NCI-H2196 (cell line): ENCODE measurements around the gene SULT4A1.

ENCODE experiments used
- DNase-seq: peaks from one replicate; lab custom pipeline; 2025; ENCODE audit not compliant: unreplicated experiment; lab: John Stamatoyannopoulos, UW

The SULT4A1 gene

DNA sequence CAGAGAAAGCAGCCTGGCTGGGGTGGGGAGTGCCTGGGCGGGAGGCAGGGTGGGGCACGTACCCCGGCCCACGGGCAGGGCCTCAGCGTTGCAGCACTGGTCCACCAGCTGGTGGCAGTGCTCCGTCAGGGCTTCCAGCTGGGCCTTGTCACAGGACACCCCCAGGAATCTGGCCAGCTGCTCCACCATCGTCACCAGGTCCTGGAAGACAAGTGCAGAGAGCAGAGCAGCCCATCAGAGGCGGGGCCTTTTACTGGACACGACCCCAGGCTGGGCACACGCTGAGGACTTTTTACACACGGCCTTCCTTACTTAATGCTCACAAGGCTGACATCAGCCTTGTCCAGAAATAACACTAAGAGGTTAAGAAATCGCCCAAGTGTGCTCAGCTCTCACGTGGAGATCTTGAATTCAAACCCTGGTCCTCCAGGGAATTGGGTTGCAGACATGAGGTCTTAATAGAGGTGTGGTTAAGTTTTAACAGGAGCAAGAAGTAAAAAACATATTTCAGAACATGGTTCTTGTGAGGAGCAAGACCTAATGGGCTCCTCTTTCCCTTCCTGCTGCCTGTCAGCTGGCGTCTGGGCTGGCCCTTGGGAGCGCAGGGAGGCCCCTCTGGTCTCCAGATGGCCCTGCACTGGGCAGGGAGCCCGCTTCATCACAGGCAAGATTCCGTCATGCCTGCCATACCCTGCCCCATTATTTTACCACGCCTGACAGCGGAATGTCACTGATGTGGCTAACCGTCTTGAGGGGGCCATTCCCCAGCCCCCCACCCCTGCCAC, 33.1 kb downstream of the SULT4A1 start:
- no peak for DNase-seq

DNA sequence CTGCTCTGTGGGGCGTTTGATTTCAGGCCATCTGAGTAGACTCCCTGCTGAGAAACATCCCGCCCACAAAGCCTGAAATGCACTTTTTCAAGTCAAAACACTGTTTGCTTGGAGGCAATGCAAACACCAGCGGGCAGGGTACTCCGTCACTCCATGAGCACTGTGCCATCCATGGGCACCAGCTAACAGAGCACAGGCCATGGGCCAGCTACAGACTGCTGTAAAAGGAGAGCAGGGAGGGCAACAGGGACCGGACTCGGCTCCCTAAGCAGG, 33.7 kb downstream of the SULT4A1 start:
- DNase-seq: no peak

DNA sequence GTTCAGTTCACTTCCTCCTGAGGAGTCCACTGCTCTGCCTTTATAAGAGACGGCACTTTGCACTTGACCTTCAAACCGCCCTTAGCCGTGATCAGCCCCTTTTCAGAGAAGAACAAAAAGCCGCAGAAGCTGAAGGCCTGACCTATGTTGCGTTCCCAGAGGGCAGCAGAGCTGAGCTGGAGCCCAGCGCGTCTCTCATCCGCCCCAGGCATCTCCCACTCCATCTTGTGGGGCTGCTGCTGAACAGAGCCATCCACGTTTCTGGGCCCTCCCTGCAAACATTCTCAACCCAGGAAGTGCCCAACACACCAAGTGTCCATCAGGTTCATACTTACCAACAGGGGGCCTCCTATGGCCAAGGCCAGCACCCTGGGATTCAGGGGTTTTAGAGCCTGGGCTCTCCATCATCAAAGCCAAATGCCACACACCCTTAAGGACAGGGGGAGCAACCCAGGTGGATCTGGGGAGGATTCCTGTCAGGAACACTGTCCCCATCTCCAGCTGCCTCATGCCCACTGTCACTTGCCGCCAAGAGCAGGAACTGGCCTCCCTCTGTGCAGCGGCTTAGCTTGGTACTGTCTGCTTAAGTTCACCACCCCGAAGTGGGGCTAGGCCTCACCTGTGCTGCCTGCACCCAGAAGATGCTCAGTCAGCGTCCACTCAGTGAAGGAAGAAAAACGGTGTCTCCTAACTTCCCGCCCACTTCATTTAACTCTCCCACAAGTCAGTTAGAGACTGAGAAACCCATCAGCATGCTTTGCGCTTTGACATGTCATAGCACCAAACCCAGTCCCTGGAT, 34.2 kb downstream of the SULT4A1 start:
- DNase-seq: no peak

DNA sequence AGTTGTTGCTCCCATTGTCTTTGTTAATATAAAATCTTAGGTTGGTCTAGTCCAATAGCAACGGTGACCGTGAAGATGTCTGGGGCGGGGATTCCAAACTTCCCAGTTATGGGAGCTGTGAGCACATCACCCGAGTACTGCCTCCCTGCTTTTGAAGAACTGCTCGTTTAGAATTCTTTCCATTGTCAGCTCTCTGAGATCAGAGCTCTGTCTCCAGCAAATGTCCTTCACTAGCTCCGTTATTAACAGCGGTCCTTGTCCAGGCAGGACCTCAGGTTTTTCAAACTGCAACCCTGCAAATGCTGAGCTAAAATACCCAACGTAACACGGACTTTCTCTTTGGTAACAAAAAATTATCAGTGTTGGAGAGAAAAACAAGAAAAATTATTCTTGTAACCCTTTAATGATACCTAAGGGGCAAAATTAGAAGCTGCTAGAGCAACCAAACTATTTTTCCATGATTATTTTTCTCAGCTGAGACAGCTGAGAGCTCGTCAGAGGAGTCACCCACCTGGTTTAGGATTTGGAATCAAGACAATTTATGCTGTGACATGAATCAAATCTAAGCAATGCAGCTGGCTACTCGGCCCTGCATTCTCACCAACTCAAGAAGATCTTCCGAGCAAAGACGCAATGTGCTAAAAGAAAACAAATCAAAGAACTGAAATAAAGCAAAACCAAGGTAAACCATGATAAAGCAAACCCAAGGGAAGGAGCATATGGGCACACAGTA, 35.1 kb downstream of the SULT4A1 start:
- DNase-seq: no peak

DNA sequence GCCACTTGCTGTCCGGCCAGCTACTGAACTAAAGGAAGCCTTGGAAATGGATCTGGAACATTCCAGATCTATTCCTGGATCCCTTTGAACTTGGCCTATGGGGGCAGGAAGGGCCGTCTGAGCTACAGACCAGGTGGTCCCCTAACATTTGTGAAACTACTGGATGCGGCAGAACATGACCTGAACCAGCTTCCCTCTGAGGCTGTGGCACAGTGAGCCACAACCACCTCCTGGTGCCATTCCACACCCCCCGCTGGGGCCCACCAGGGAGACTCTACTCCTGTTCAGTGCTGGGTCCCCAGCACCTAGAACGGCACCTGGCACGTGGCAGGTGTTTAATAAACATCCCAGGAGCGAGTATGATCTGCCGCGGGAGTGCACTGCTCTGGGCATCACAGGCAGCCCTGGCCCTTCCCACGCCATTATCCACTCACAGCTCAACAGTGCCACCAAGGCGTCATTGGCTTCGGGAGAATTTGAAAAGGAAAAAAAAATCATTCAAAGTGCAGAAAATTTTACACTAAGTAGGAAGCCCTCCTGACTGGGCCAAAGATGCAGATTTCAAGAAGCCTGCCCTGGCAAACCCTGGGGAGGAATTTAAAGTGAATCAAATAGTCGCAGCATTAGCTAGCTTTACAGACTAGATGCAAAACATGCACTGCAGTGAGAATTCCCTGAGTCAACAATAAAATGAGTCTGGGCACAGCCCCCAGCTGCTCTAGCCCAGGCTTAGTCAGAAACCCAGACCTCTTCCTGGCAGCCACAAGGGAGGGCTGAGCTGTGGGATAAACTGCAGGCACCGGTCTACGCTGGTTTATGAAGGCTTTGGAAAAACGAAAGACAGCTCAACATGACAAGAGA, 35.9 kb downstream of the SULT4A1 start:
- DNase-seq: peak; percentile 56

DNA sequence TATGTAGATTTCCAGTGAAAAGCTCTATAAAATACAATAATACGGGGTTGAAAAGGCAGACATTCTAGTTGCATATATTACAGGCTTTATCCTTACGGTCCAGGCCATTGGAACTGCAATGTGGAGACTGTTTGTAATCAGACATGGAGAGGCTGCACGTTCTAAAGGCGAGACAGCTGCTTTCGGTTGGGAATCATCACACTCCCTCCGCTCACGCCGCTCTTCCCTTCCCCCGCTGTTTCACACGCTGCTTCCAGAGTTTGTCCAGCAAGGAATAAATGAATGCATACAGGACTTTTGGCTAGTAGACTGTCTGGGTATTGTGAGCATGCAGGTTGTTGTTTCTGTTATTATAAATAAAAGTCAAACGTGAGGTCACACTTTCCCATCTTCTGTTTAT, 36.7 kb downstream of the SULT4A1 start:
- no peak for DNase-seq

DNA sequence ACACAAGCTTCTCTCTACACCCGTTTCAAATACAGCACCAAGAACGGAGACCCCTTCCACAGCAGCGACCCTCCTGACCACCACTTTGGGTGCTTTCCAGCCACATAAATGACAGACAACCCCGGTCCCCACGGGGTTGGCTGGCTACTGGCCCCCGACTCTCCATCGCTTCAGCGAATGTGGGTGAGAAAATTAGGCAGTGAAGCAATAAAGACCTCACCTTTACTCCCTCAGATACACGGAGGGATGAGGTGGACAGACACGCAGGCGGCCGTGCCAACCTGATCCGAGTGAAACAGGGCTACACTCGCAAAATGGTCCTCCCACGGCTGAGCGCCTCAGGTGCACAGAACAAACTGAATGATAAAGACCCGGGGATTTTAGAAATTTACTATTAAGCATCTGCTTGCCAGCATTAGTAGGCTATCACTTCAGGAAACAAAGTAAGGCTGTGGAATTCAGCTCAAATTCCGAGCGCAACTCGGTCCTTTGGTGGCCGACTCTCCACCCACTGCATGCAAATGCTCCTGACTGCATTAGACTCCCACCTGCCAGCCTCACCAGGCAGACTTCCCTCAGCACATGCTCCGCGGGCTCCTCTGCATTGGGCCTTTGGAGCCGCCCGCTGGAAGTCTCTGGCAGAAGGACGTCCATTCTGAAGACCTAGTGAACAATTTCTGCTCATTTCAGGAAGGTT, 37.4 kb downstream of the SULT4A1 start:
- DNase-seq: no peak

DNA sequence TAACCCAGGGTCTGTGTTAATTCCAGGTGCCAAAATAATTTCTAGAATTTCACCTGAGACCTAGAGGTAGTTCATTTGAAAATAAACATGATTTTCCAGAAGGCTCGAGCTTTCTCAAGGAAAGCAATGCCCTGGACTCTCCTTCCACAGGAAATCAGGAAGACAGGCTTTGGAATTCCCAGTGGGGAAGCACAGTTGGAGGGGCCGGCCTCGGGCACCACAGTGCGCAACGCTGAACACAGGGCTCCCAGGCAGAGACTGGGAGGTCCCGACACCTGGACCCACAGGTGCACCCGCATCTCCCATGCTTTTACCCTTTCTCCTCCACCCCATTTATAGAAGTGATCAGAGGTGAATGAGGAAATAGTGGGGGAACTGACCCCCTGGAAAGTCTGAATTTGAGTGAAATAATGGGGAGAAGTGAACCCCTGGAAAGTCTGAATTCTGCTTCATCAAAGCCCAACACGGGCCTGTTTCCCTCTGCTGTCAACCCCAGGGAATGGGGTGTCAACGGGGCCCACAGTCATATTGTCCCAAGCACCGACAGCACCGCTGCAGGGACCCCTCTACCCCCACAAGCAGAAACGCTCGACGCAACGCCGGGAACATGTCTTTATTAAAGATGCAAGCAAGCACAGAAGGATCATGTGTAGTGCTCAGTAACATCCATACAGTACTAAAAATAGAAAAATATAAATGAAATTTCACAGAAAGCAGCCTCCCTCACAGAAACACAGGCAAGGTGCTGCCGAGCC, 38.2 kb downstream of the SULT4A1 start:
- no peak for DNase-seq

DNA sequence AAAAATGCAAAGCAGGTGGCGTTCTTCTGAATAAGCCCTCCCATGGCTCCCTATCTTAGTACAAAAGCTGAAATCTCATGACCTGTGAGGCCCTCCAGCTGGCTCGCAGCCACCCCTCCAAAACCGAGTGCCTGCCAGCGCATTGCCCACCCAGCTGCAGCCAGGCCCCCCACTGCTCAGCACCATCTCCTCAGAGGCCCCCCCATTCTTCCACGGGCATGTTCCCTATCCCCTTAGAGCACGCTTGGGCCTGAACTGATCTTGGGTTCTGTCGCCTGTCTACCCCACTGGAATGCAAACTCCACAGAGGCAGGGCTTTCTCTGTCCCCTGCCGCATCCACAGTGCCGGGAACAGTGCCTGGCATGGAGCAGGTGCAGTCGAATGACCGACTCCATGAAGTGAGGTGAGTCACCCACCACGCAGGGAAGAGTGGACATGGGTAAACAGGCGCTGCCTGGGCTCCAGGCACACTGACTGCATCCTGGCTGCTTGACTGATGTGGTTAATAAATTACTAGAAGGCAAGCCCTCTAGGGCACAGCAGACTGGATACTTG, 38.9 kb downstream of the SULT4A1 start:
- DNase-seq: peak; percentile 73

DNA sequence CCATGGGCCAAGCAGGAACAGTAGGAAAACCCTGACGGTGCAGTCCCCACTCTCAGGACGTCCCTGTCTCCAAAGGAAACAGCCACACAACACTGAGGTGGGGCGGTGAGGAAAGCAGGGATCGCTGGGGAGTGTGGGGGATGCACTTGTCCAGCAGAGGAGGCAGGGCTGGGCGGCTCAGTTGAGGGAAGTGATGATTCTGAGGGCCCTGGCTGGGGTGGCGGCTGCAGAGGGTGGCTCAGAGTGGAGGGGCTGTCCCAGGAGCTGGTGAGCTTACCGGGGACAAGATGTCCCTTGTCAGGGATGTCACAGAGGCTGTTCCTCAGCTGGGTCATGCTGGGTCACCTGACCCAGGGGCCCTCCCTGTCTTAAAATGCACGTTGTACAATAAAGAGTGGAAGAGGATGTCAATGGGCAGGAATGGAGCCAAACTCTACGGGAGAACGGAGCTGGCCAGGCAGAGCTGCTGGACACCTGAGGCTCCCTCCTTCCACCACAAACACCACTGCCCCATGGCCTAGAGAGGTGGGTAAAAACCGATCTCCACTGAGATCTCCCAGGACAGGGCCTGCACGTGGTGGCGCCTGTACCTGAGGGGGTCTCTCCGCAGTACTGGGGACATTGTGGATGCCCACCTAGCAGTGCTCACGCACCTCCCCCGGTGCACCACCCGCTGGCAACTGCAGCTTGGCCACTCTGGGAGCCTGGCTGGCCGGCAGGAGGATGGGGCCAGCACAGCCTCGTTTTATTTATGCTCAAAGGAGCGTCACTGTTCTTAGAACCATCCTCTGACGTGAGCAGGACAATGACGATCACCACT, 40.5 kb downstream of the SULT4A1 start:
- DNase-seq: no peak

DNA sequence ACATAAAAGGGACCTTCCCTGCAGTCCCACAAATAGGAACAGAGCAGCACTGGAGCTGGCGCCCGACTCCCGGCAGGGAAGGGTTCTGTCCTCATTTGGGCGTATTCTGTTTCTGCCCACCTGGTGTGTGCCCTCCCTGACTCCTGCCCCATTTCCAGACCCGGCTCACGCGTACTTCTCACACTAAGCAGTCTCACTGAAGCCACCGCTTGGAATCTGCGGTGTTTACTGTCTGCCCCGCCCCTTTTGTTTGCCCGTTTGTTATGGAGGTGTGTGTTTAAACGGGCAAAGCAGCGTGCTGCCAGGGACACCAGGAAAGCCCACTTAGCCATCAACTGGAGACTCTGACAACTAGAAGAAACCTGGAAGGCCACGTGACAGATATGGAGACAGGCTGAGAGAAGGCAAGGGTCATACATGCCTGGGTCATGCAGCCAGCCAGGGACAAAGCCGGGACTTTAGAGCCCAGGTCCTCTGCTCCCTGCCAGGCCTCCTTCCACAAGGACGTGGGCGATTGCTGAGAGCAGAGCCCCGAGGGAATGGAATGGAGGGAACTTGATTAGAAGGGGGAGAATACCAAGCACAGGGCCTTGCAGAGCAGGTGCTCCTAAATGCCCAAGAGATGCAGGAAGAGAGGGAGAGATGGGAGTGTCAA, 41.5 kb downstream of the SULT4A1 start:
- DNase-seq: peak; percentile 35

DNA sequence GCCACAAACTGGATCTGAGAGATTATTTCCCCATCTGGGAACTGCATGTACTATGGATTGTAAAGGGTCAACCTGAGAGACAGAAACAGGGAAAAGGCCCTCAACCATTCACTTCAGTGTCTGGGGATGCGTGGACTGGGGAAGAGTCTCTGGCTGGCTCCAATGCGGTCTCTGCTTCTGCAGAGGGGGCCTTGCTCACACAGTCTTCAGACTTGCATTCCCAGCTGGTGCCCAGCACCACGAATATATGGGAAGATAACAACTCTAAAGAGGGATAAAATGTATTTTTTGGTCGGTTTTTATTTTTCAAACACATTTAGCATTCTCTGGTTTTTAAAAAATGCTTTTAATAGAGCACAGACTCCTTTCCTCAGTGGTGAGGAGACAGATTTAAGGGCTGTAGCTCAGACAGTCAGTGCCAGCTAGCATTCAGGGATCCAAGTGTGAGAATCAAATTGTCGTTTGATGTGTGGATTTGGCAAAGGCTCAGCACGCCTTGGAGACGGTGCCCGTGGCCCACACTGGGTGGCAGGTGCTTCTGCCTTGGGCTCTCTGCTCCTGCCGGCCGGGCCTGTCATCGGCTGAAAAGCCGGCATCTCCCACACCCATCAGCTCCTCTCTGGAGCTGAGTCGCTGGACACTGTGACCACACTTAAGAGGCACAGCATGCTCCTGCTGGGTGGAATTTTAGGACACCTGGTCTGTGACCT, 42.2 kb downstream of the SULT4A1 start:
- DNase-seq: peak; percentile 35

DNA sequence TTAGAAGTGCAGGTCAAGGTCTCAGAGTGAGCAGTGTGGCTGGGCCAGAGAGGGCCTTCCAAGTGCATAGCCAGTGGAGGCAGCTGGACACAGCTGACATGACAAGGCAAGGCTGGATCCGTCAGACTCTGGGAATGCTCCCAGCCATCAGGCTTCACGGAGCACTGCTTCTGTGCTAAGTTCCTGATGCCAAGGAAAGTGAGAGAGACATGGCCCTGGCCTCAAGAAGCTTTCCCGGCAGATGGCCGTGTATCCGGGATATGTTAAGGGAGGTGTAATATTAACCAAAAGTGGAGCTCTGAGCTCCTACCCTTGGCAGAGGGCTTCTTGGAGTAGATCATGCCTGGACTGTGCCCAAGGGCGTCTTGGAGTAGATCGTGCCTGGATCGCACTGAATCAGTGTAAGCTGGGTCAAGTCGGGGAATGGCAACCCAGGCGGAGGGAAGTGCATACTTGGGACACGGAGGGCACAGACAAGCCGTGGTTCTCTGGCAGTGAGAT, 42.8 kb downstream of the SULT4A1 start:
- DNase-seq: no peak

DNA sequence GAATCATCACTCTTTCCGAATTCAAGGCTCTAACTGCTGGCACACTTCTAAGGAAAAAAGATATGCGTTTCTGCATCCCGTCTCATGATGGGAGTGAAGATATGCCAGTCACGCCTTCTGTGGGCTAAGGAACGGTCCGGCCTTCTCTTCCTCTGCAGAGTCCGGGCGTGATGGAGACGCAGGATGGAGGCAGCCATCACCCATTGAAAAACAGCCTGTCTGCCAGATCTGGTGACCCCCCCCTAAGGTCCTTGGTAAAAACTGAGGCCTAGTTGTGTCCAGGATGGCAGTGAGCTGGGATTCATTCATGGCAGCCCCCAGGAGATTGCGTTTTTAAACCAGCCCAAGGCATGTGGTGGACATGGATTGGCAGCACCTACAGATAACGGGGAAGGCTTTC, 43.3 kb downstream of the SULT4A1 start:
- DNase-seq: no peak

DNA sequence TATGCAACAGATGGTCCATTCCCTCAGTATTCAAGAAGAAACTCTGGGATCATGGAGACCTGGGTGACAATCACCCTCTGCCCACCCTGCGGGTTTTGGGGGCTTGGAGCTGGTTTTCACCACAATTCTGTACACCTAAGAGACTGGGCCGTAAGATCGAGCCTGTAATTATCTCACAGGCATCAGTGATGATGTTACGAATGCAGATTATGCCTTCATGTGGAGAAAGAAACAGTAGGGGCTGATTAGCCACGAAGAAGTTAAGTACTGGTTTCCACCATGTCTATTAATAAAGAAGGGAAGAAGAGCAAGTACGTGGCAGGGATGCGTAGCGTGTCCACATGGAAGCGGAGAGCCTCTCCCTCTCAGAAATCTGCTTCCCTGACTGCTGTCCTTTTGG, 44.9 kb downstream of the SULT4A1 start:
- no peak for DNase-seq

DNA sequence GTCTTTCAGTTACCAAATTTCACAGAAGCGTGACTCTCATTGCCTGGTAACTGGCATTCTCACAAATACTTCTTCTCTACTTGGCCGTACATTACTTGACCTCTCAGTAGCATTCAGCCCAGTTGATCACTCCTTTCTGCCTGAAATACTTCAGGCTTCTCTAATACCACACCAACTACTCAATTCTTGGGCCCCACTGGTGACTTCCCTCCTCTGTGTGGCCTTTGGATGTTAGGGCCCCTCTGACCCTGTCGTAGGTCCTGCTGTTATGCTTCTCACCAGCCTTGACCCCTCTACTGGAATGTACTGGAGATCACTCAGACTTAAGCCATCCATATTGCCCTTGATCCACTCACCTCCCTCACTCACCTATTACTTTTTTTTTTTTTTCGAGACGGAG, 48.0 kb downstream of the SULT4A1 start:
- DNase-seq: no peak

DNA sequence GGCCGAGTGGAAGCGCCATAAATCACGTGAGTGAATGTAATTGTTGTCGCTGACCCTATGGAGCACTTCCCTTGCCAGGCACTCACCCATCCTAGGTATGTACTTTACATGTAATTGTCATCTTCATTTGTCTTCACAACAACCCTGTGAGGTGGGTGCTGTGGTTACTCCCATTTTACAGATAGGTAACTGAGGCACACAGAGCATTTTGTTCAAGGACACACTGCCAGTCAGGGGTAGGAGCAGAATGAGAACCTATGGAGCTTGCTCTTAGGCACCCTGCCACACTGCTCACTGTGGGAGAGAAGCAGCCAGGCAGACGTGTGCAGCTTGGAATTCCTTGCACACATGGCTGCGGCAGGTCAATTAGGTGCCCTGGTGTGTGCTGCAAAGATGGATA, 49.4 kb downstream of the SULT4A1 start:
- DNase-seq: no peak
